ENCODE measurements around the gene CUL7.
"Not testable (repeated sequence)": the region's sequence is repeated elsewhere in the genome, so short reads cannot be mapped to it uniquely, and the experiment has no call there.

DNA sequence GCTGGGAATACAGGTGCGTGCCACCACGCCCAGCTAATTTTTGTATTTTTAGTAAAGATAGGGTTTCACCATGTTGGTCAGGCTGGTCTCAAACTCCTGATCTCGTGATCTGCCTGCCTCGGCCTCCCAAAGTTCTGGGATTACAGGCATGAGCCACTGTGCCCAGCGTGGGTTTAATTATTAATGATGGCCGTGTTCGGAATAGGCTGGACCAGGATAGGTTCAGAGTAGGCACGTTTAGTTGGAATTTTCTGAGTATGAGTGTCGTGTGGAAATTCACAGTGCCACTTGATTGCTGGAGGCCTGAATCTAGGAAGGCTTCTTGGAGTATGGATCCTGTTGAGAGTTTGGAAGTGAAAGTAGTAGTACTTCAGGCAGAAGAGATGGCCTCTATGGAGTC, 55.4 kb downstream of the CUL7 start:
- TF ChIP-seq, protein P1, sequence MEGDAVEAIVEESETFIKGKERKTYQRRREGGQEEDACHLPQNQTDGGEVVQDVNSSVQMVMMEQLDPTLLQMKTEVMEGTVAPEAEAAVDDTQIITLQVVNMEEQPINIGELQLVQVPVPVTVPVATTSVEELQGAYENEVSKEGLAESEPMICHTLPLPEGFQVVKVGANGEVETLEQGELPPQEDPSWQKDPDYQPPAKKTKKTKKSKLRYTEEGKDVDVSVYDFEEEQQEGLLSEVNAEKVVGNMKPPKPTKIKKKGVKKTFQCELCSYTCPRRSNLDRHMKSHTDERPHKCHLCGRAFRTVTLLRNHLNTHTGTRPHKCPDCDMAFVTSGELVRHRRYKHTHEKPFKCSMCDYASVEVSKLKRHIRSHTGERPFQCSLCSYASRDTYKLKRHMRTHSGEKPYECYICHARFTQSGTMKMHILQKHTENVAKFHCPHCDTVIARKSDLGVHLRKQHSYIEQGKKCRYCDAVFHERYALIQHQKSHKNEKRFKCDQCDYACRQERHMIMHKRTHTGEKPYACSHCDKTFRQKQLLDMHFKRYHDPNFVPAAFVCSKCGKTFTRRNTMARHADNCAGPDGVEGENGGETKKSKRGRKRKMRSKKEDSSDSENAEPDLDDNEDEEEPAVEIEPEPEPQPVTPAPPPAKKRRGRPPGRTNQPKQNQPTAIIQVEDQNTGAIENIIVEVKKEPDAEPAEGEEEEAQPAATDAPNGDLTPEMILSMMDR (conservative IDR thresholded peaks at IDR 0.05; ENCODE audit: low read depth, low read length), result not testable (repeated sequence)
- not testable (repeated sequence) for TF ChIP-seq EZH2 (IDR thresholded peaks at IDR 0.05; ENCODE audit: low read length, unreplicated experiment); EZH2phosphoT487 (IDR thresholded peaks at IDR 0.05; ENCODE audit: borderline replicate concordance, low read length)
